Osteoblast (primary cell): ENCODE measurements around the gene TDRD10. TPM values are rescaled to one million over a fixed set of nuclear protein-coding genes. Genes with fewer than 3 reads are reported as not detected.

Experiments used
- DNase-seq: peaks from one replicate; pipeline ENCODE4 v3.0.0; 2011; ENCODE audit warnings: low spot score, mixed read lengths; ENCODE audit not compliant: insufficient read length; ENCODE audit errors: missing footprints
- H2AFZ ChIP-seq: 2 replicates; pipeline ENCODE4 v1.6.0; 2011; ENCODE audit warnings: mild to moderate bottlenecking, low read length
- H3K27ac ChIP-seq: 2 replicates; pipeline ENCODE4 v1.5.1; 2011; ENCODE audit warnings: mild to moderate bottlenecking, low read depth, low read length, moderate library complexity
- H3K27me3 ChIP-seq: 2 replicates; pipeline ENCODE4 v1.6.0; 2012; ENCODE audit warnings: mild to moderate bottlenecking, control low read depth, inconsistent platforms, low read length, moderate library complexity; ENCODE audit not compliant: insufficient read depth
- H3K36me3 ChIP-seq: 2 replicates; pipeline ENCODE4 v1.5.1; 2011; ENCODE audit warnings: mild to moderate bottlenecking, low read length, control low read depth, moderate library complexity; ENCODE audit not compliant: insufficient read depth
- H3K4me1 ChIP-seq: 2 replicates; pipeline ENCODE4 v1.5.1; 2011; ENCODE audit warnings: mild to moderate bottlenecking, low read length, control low read depth, moderate library complexity; ENCODE audit not compliant: insufficient read depth
- H3K4me2 ChIP-seq: 2 replicates; pipeline ENCODE4 v1.6.0; 2011; ENCODE audit warnings: mild to moderate bottlenecking, low read length; ENCODE audit not compliant: insufficient read depth
- H3K4me3 ChIP-seq: fragments of 200-600 bp; sonication (generic); 3 replicates; pipeline ENCODE4 v1.5.1; 2012; ENCODE audit warnings: mild to moderate bottlenecking, low read length, inconsistent platforms; ENCODE audit not compliant: insufficient read depth
- H3K79me2 ChIP-seq: 2 replicates; pipeline ENCODE4 v1.6.0; 2012; ENCODE audit warnings: mild to moderate bottlenecking, low read length, control low read depth, inconsistent platforms; ENCODE audit not compliant: insufficient read depth
- H3K9me3 ChIP-seq: 2 replicates; pipeline ENCODE4 v1.5.1; 2011; ENCODE audit warnings: low read depth, low read length, control low read depth
- H4K20me1 ChIP-seq: 2 replicates; pipeline ENCODE4 v1.6.0; 2012; ENCODE audit warnings: mild to moderate bottlenecking, low read length, control low read depth; ENCODE audit not compliant: insufficient read depth
- CTCF ChIP-seq: IDR thresholded peaks from 2 replicates; pipeline ENCODE4 v1.5.1; 2011; ENCODE audit warnings: mild to moderate bottlenecking, low read depth, low read length, moderate library complexity; ENCODE audit errors: extremely low read depth
- total RNA-seq: library from RNA; depleted of rRNA; stranded (reverse); fragments of >200 nt; gene quantifications from 2 replicates; pipeline ENCODE4 v1.2.3, GENCODE V29; 2012

The TDRD10 gene
- total RNA-seq, 1 donor = not detected

DNA sequence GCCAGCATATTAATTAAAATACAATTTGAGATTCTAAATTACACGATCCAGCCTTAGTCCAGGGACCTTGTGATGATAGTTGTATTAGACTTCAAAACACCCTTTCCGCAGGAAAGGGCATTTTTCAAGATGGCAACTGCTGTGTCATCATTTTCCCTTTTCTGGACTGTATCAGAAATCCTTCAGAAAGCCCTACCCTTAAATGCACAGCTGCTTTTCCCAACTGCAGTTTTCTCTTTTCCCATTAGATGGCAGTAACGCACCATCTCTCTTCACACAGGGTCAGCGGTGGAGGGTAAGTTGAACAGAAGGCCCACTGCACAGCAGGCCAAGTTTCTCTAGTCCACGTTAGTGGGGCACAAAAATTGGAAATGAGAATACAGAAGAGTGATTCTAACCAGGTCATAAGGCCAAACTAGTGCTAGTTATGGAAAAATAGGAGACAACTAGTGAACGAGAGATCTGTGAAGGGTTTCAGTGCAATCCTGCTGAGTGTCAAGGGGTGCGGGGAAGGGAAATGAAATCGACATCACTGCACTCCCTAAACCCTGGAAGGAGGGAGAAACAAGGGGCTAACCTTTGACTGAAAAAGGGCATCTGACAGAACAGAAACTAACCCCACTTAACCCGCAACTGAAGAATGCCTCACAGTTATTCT is 22.1 kb upstream of the TDRD10 start:
- DNase-seq = peak; percentile 85
- H3K36me3 ChIP-seq = no peaks in the 10 kb centered on the region
- no peak overlapping the region for H3K4me3 ChIP-seq
- no peaks in the 10 kb centered on the region for H4K20me1 ChIP-seq
- TF ChIP-seq CTCF = peak; percentile 97
- peak overlapping the region; percentile 52 for H2AFZ ChIP-seq
- H3K4me1 ChIP-seq = peaks cover 9% of the 10 kb centered on the region
- H3K9me3 ChIP-seq = no peaks in the 10 kb centered on the region
- peak overlapping the region; percentile 20 for H3K4me2 ChIP-seq
- H3K79me2 ChIP-seq = no peaks in the 10 kb centered on the region
- no peaks in the 10 kb centered on the region for H3K27me3 ChIP-seq
- H3K27ac ChIP-seq = no peak overlapping the region

DNA sequence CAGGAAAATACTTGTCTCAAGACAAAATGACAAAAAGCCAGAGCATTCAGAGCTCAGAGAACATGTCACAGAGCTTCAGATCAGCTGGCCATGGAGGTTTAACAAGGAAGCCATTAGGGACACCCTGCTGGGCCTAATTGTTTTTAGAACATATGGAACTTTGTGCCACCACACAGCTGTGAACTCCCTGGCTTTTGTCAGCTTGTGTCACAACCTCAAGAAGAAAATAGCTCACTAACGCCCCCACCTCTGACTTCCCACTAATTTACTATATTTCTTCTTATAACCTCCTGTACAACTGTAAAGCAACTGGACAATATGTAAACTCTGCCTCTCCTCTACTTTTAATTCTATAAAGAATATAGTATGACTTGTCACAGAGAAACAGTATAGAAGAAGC is 21.0 kb upstream of the TDRD10 start:
- H2AFZ ChIP-seq = no peak overlapping the region
- no peak for DNase-seq
- peaks cover 9% of the 10 kb centered on the region for H3K4me1 ChIP-seq
- no peaks in the 10 kb centered on the region for H3K79me2 ChIP-seq
- no peaks in the 10 kb centered on the region for H3K9me3 ChIP-seq
- no peak overlapping the region for H3K27ac ChIP-seq
- H4K20me1 ChIP-seq = no peaks in the 10 kb centered on the region
- no peak overlapping the region for H3K4me3 ChIP-seq
- H3K4me2 ChIP-seq = no peak overlapping the region
- TF ChIP-seq CTCF = no peak
- no peaks in the 10 kb centered on the region for H3K36me3 ChIP-seq
- peaks cover 2% of the 10 kb centered on the region for H3K27me3 ChIP-seq

DNA sequence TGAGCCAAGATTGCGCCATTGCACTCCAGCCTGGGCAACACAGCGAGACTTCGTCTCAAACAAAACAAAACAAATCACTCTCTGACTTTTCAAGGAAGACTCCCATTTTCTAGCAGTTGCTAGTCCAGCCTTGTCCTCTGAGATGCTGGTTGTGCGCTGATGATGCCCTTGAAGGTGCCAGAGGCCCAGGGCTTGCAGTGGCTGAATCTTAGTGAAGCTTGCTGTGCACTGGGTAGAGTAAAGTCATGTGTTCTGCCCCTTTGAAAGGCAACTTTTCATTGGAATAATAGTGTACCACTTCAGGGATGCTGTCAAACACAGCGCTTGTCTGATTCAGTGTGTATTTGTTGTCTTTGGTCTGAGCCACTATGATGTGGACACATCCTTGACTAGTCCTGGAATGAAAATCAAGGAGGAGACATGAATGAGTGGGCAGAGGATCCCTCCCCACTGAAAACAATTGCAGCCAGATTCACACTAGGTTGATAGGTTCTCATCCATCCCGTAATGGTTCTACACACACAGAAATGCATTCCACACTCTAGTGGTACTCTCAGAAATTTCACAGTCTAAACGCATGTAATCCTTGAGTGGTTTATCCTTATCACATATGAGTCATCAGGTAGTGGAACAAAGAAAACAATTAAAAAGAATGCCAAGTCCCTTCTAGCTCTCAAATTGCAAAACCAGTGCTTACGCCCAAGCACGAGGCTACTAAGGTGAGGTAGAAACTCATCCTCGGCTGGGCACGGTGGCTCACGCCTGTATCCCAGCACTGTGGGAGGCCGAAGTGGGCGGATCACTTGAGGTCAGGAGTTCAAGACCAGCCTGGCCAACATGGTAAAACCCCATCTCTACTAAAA is 17.8 kb upstream of the TDRD10 start:
- DNase-seq = no peak
- TF ChIP-seq CTCF = no peak
- H3K27ac ChIP-seq = no peak overlapping the region

DNA sequence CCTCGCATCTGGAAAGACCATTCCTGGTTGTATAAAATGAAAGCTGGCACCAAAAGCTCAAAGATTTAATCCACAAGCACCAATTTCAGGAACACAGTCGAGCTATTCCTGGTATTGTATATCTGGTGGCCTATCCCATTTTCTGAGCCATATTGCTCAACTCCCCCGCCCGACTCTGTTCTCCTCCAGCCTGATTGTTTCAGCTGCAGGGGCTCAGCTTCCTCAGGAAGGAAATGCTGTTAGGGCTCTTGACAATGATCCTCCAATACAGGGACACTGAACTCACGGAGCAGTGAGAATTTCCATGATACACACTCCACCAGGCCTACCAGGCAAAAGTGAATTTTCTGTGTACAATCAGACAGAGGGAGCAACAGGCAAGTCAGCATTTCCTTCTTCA is 16.9 kb upstream of the TDRD10 start:
- Histone ChIP-seq H3K4me1 (peaks cover 9% of the 10 kb centered on the region), H3K4me2 (no peak overlapping the region), H3K27ac (no peak overlapping the region)

More for the DNA sequence above, 17.8 kb upstream of the TDRD10 start:
- H3K27me3 ChIP-seq = peaks cover 26% of the 10 kb centered on the region
- H3K4me1 ChIP-seq = peaks cover 9% of the 10 kb centered on the region
- H3K4me2 ChIP-seq = no peak overlapping the region
- no peak overlapping the region for H3K4me3 ChIP-seq
- no peaks in the 10 kb centered on the region for H3K9me3 ChIP-seq
- H4K20me1 ChIP-seq = no peaks in the 10 kb centered on the region
- no peak overlapping the region for H2AFZ ChIP-seq
- H3K79me2 ChIP-seq = no peaks in the 10 kb centered on the region
- no peaks in the 10 kb centered on the region for H3K36me3 ChIP-seq

More for the DNA sequence above, 16.9 kb upstream of the TDRD10 start:
- no peak for DNase-seq
- Histone ChIP-seq H3K4me3 (no peak overlapping the region), H3K36me3 (no peaks in the 10 kb centered on the region), H3K27me3 (peaks cover 36% of the 10 kb centered on the region), H2AFZ (no peak overlapping the region), H3K9me3 (no peaks in the 10 kb centered on the region), H3K79me2 (no peaks in the 10 kb centered on the region), H4K20me1 (no peaks in the 10 kb centered on the region)
- TF ChIP-seq CTCF = no peak
